ENCODE data around the gene TMEM126B.

- no peak for TF ChIP-seq POLR2A (IDR thresholded peaks at IDR 0.05)
- no peak for TF ChIP-seq CTCF (IDR thresholded peaks at IDR 0.05)
These were observed 25.2 kb upstream of the TMEM126B start for GRCh38 chr11:85603220-85603619.

Measured in gastroesophageal sphincter (tissue), 3 donors.